HCT116 (cell line): ENCODE data around the gene SMIM41. TPM values are rescaled to one million over a fixed set of nuclear protein-coding genes. Genes with fewer than 3 reads are reported as not detected.
"Not testable (repeated sequence)": the region's sequence is repeated elsewhere in the genome, so short reads cannot be mapped to it uniquely, and the experiment has no call there.

Experiments used
- ATAC-seq: fragments of 200-7000 bp; cut with Tn5 transposase; 2 replicates; pipeline ENCODE4 v1.9.1; 2020; ENCODE audit warnings: mild to moderate bottlenecking, moderate library complexity
- BruUV-seq: library from RNA; stranded (reverse); fragments of 400-500 nt; replicated peaks from 2 replicates; lab custom pipeline; 2021; lab: Mats Ljungman, UMichigan
- CTCF ChIA-PET: fragments of 300-600 bp; sonication (Branson Sonifier 250); formaldehyde crosslinking; loops from one replicate; lab custom pipeline; 2021; ENCODE audit warnings: antibody characterized with exemption; lab: Charles Lee
- POLR2A ChIA-PET: fragments of 300-600, 350-600 bp; sonication (Branson Sonifier 250); formaldehyde crosslinking; loops from one replicate; lab custom pipeline; 2021; ENCODE audit warnings: antibody characterized with exemption; lab: Charles Lee
- RAD21 ChIA-PET, 2 experiments: fragments of 300-600 bp; sonication (Branson Sonifier 250); formaldehyde crosslinking; loops; one replicate each; lab custom pipeline; 2023; ENCODE audit warnings: low total read pairs in 2 of 2; ENCODE audit not compliant: uncharacterized antibody in 2 of 2, unreplicated experiment in 2 of 2, low non-redundant PET in 1 of 2; lab: Charles Lee
- DNase-seq: peaks from one replicate; pipeline ENCODE4 v3.0.0-alpha.2; 2010; ENCODE audit warnings: low read depth, low spot score
- H2AFZ ChIP-seq: fragments of 200-600 bp; shearing (Covaris generic), sonication (generic); 2 replicates; pipeline ENCODE4 v1.6.1; 2017; ENCODE audit warnings: low read depth, mixed run types, mixed read lengths, antibody characterized with exemption, low read length; ENCODE audit not compliant: poor library complexity, severe bottlenecking
- H3K27ac ChIP-seq: 2 replicates; pipeline ENCODE4 v1.5.1; 2012; ENCODE audit warnings: low read depth, low read length
- H3K27me3 ChIP-seq: fragments of 200-600 bp; sonication (generic); 2 replicates; pipeline ENCODE4 v1.6.1; 2016; ENCODE audit warnings: mixed run types, low read length, mixed read lengths; ENCODE audit not compliant: insufficient read depth
- H3K36me3 ChIP-seq, 2 experiments: fragments of 200-500 bp in 1 of 2; fragments of 200-600 bp in 1 of 2; sonication (Bioruptor generic) in 1 of 2; sonication (generic) in 1 of 2; 2 replicates each; pipeline versions ENCODE4 v1.5.1 to v1.6.1; 2014 to 2016; ENCODE audit warnings: low read length in 2 of 2, inconsistent platforms in 1 of 2, mixed read lengths in 1 of 2, mixed run types in 1 of 2; ENCODE audit not compliant: insufficient read depth in 2 of 2, control insufficient read depth in 1 of 2
- H3K4me1 ChIP-seq, 2 experiments: fragments of 200-600 bp in 1 of 2; sonication (generic) in 1 of 2; 2 replicates each; pipeline versions ENCODE4 v1.5.1 to v1.6.1; 2012 to 2017; ENCODE audit warnings: low read length in 2 of 2, inconsistent platforms in 1 of 2, mild to moderate bottlenecking in 1 of 2, mixed read lengths in 1 of 2, mixed run types in 1 of 2, moderate library complexity in 1 of 2; ENCODE audit not compliant: insufficient read depth in 2 of 2, control insufficient read depth in 1 of 2
- H3K4me2 ChIP-seq: fragments of 200-600 bp; sonication (generic); 2 replicates; pipeline ENCODE4 v1.6.1; 2017; ENCODE audit warnings: mixed run types, low read length, mixed read lengths
- H3K4me3 ChIP-seq, 2 experiments: fragments of 200-600 bp in 1 of 2; sonication (generic) in 1 of 2; replicated peaks in 1 of 2; 2 replicates each; pipeline ENCODE4 v1.5.1; 2011 to 2016; ENCODE audit warnings: low read length in 2 of 2, control low read depth in 1 of 2, low read depth in 1 of 2, mild to moderate bottlenecking in 1 of 2, mixed read lengths in 1 of 2, mixed run types in 1 of 2
- H3K79me2 ChIP-seq: fragments of 200-600 bp; sonication (generic); 2 replicates; pipeline ENCODE4 v1.6.1; 2017; ENCODE audit warnings: mild to moderate bottlenecking, mixed run types, low read length, moderate library complexity, mixed read lengths; ENCODE audit not compliant: insufficient read depth
- H3K9ac ChIP-seq: fragments of 200-600 bp; sonication (generic); 2 replicates; pipeline ENCODE4 v1.6.1; 2016; ENCODE audit warnings: low read length, mixed read lengths
- H3K9me2 ChIP-seq: fragments of 200-600 bp; sonication (generic), shearing (Covaris generic); 2 replicates; pipeline ENCODE4 v1.6.1; 2017; ENCODE audit warnings: mixed run types, mild to moderate bottlenecking, moderate library complexity; ENCODE audit not compliant: insufficient read depth
- H3K9me3 ChIP-seq, 2 experiments: fragments of 200-500 bp in 1 of 2; fragments of 200-600 bp in 1 of 2; sonication (Bioruptor generic) in 1 of 2; sonication (generic) in 1 of 2; 2 replicates each; pipeline ENCODE4 v1.6.1; 2014 to 2017; ENCODE audit warnings: low read length in 2 of 2, mixed read lengths in 2 of 2, inconsistent platforms in 1 of 2, low read depth in 1 of 2, mild to moderate bottlenecking in 1 of 2, mixed run types in 1 of 2, moderate library complexity in 1 of 2; ENCODE audit not compliant: control insufficient read depth in 1 of 2, insufficient read depth in 1 of 2
- H4K20me1 ChIP-seq: fragments of 200-600 bp; sonication (generic), shearing (Covaris generic); 2 replicates; pipeline ENCODE4 v1.6.1; 2017; ENCODE audit warnings: mixed run types, mild to moderate bottlenecking, moderate library complexity; ENCODE audit not compliant: insufficient read depth
- CTCF ChIP-seq, 3 experiments: fragments of 200-600 bp in 1 of 3; sonication (generic) in 1 of 3; IDR thresholded peaks in 2 of 3; conservative IDR thresholded peaks in 1 of 3; 2 replicates each; pipeline ENCODE4 v1.5.1; 2012 to 2017; ENCODE audit warnings: low read depth in 2 of 3, low read length in 2 of 3, antibody characterized with exemption in 1 of 3, borderline replicate concordance in 1 of 3, control low read depth in 1 of 3, mild to moderate bottlenecking in 1 of 3, mixed read lengths in 1 of 3, mixed run types in 1 of 3, moderate library complexity in 1 of 3; ENCODE audit not compliant: insufficient read depth in 1 of 3
- EZH2phosphoT487 ChIP-seq: fragments of 200-600 bp; IDR thresholded peaks from 2 replicates; pipeline ENCODE4 v1.6.1; 2018; ENCODE audit warnings: antibody characterized with exemption, borderline replicate concordance
- FOSL1 ChIP-seq: IDR thresholded peaks from 2 replicates; pipeline ENCODE4 v1.6.1; 2012; ENCODE audit warnings: low read depth
- JUND ChIP-seq: IDR thresholded peaks from 2 replicates; pipeline ENCODE4 v1.6.1; 2012
- MAX ChIP-seq: IDR thresholded peaks from 2 replicates; pipeline ENCODE4 v1.6.1; 2012
- POLR2A ChIP-seq: IDR thresholded peaks from 2 replicates; pipeline ENCODE4 v1.7.0; 2011; ENCODE audit warnings: borderline replicate concordance; ENCODE audit not compliant: insufficient read depth, insufficient read length; ENCODE audit errors: extremely low read depth
- intact Hi-C: fragments of 100-400 bp; cut with micrococcal nuclease; formaldehyde crosslinking; loops from 2 replicates; pipeline ENCODE4 v1.10.0; 2022
- total RNA-seq: library from RNA; stranded (reverse); gene quantifications from one replicate; pipeline ENCODE4 v1.2.1, GENCODE V29; 2021; ENCODE audit not compliant: unreplicated experiment

The SMIM41 gene
- total RNA-seq, 1 experiment from 2014 or later: not detected

GRCh38 chr12:52097045-52097666 is 17.7 kb downstream of the SMIM41 start:
- no peak for ATAC-seq
- CTCF ChIA-PET: no interaction called here
- TF ChIP-seq MAX (no peak), POLR2A (no peak), FOSL1 (no peak), EZH2phosphoT487 (no peak), JUND (no peak), CTCF (IDR thresholded peaks at IDR 0.05 in 2 of 3, conservative IDR thresholded peaks at IDR 0.05 in 1 of 3; ENCODE audit: borderline replicate concordance in 1 of 3, insufficient read depth in 1 of 3, low read depth in 2 of 3, low read length in 2 of 3) (no peak)
- TF ChIP-seq, all 23 proteins: peak for 0
- H3K4me2 ChIP-seq: no peak overlapping the region
- no peak overlapping the region for H3K9ac ChIP-seq
- no peaks in the 10 kb centered on the region for H3K9me3 ChIP-seq
- POLR2A ChIA-PET: no interaction called here
- peaks cover 4% of the 10 kb centered on the region; the same call in 1 of the 2 replicates for H3K27me3 ChIP-seq
- no peaks in the 10 kb centered on the region for H4K20me1 ChIP-seq
- H3K27ac ChIP-seq: no peak overlapping the region
- peaks cover 4% of the 10 kb centered on the region in 2 experiments for H3K4me1 ChIP-seq
- H3K36me3 ChIP-seq: no peaks in the 10 kb centered on the region
- no TSS peak for BruUV-seq
- RAD21 ChIA-PET: no interaction called here
- no peak overlapping the region for H2AFZ ChIP-seq
- no peak for DNase-seq
- H3K79me2 ChIP-seq: no peaks in the 10 kb centered on the region
- intact Hi-C loops: no loop called here
- no peak overlapping the region for H3K4me3 ChIP-seq
- no peaks in the 10 kb centered on the region for H3K9me2 ChIP-seq

- H3K9ac ChIP-seq, ATAC-seq, H3K79me2 ChIP-seq, H3K36me3 ChIP-seq, RAD21 ChIA-PET, POLR2A ChIA-PET, BruUV-seq, intact Hi-C loops, H4K20me1 ChIP-seq, H3K9me3 ChIP-seq, DNase-seq, H3K27me3 ChIP-seq, H2AFZ ChIP-seq, H3K9me2 ChIP-seq, H3K27ac ChIP-seq: not testable (repeated sequence)
- CTCF ChIA-PET: interaction anchor here (1.0 to 2.2 kb wide), 4 partner anchors 16 to 84 kb away, joined by 3 to 7 read pairs (median 4); no protein-coding TSS in a partner anchor
- peak overlapping the region in 1 of 2 experiments; percentile 13; a peak in 1 of 4 replicates for H3K4me3 ChIP-seq
- peak overlapping the region; percentile 63 for H3K4me2 ChIP-seq
- H3K4me1 ChIP-seq: peaks cover 6 to 20% of the 10 kb centered on the region in 2 experiments
Measured at GRCh38 chr12:52104431-52105089, 25.1 kb downstream of the SMIM41 start.
